ENCODE data around the gene NBAS. TPM values are rescaled to one million over a fixed set of nuclear protein-coding genes. Genes with fewer than 3 reads are reported as not detected.

NBAS gene
- total RNA-seq, 1 experiment from 2014 or later, result 32.5 TPM

- Mint-ChIP-seq H3K4me3 (no peak overlapping the region), H3K9me3 (no peaks in the 10 kb centered on the region), H3K36me3 (ENCODE audit: insufficient read depth in 1 of 3, low read depth in 3 of 3) (peaks cover 0 to 2% (median 0%) of the 10 kb centered on the region in 3 experiments; a peak in 1 of 7 replicates), H3K27me3 (ENCODE audit: low read depth) (no peaks in the 10 kb centered on the region), H3K4me1 (peaks cover 13 to 20% of the 10 kb centered on the region in 2 experiments), H3K27ac (no peak overlapping the region)
- no peak for TF ChIP-seq CTCF (conservative IDR thresholded peaks at IDR 0.05)
- Histone ChIP-seq H3K18ac (ENCODE audit: insufficient read length, low read depth, low read length) (no peak overlapping the region), H3T11ph (ENCODE audit: low read length) (no peak overlapping the region), H3K23me2 (ENCODE audit: insufficient read length, low read depth, low read length, poor library complexity, severe bottlenecking) (peaks cover 12% of the 10 kb centered on the region), H3K4me1 (ENCODE audit: insufficient read depth, low read length) (0 out of 2 replicates have a peak, but pooled peaks cover 3% of the 10 kb centered on the region), H3K56ac (ENCODE audit: insufficient read length, low read depth, low read length) (no peak overlapping the region), H3K27me3 (ENCODE audit: insufficient read depth, low read length) (no peaks in the 10 kb centered on the region), H4K5ac (ENCODE audit: insufficient read length, low read depth, low read length) (no peak overlapping the region), H3K79me2 (ENCODE audit: insufficient read depth, low read length) (no peaks in the 10 kb centered on the region; the same call in 1 of the 2 replicates), H3K4ac (ENCODE audit: low read depth, low read length) (no peak overlapping the region), H3K14ac (ENCODE audit: insufficient read depth, low read length) (no peak overlapping the region), H3K4me2 (ENCODE audit: insufficient read depth, insufficient read length, low read length) (no peak overlapping the region), H2BK120ac (ENCODE audit: low read depth, low read length, poor library complexity, severe bottlenecking) (no peak overlapping the region), H3K9me3 (ENCODE audit: control insufficient read depth, low read depth, low read length) (no peaks in the 10 kb centered on the region), H3K79me1 (ENCODE audit: insufficient read depth, low read depth, low read length, poor library complexity, severe bottlenecking) (peaks cover 6% of the 10 kb centered on the region), H4K20me1 (ENCODE audit: control insufficient read depth, insufficient read depth, insufficient read length) (no peaks in the 10 kb centered on the region), H3K27ac (ENCODE audit: insufficient read length, low read depth, low read length) (no peak overlapping the region), H2BK12ac (ENCODE audit: insufficient read length, low read depth, low read length) (no peak overlapping the region), H2BK20ac (ENCODE audit: low read depth, low read length, poor library complexity, severe bottlenecking) (no peak overlapping the region), H4K91ac (ENCODE audit: insufficient read length, low read depth, low read length) (no peak overlapping the region), H2BK15ac (ENCODE audit: low read depth, low read length) (no peak overlapping the region), H2BK5ac (ENCODE audit: insufficient read length, low read length) (no peak overlapping the region), H3K23ac (ENCODE audit: insufficient read length, low read depth, low read length) (no peak overlapping the region), H4K8ac (replicated peaks; ENCODE audit: insufficient read length, low read depth, low read length) (no peak overlapping the region), H3K9ac (ENCODE audit: extremely low read depth, insufficient read length, low read length) (no peak overlapping the region), H2AK5ac (ENCODE audit: insufficient read length, low read length) (no peak overlapping the region), H2AFZ (ENCODE audit: low read length) (no peak overlapping the region)
- no peak for DNase-seq
- no CpG with 5 or more reads among the region's 5 CpGs for WGBS (ENCODE audit: extremely low coverage, insufficient read length, low lambda C conversion rate)
These were observed 3.2 kb downstream of the NBAS start for GRCh38 chr2:15557887-15558311.
